ENCODE measurements around the gene ADAMTS10.

DNA sequence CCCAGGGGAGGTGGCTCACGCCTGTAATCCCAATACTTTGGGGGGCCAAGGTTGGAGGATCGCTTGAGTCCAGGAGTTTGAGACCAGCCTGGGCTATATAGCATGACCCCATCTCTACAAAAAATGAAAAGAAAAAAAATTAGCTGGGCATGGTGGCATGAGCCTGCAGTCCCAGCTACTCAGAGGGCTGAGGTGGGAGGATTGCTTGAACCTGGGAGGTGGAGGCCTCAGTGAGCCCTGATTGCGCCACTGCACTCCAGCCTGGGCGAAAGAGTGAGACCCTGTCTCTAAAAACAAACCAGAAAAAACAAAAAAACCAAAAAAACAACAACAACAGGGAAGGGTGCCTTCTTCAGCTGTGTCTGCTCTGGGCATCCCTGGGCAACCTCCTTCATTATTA, 32.8 kb downstream of the ADAMTS10 start:
- TF ChIP-seq, protein P1, sequence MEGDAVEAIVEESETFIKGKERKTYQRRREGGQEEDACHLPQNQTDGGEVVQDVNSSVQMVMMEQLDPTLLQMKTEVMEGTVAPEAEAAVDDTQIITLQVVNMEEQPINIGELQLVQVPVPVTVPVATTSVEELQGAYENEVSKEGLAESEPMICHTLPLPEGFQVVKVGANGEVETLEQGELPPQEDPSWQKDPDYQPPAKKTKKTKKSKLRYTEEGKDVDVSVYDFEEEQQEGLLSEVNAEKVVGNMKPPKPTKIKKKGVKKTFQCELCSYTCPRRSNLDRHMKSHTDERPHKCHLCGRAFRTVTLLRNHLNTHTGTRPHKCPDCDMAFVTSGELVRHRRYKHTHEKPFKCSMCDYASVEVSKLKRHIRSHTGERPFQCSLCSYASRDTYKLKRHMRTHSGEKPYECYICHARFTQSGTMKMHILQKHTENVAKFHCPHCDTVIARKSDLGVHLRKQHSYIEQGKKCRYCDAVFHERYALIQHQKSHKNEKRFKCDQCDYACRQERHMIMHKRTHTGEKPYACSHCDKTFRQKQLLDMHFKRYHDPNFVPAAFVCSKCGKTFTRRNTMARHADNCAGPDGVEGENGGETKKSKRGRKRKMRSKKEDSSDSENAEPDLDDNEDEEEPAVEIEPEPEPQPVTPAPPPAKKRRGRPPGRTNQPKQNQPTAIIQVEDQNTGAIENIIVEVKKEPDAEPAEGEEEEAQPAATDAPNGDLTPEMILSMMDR (IDR thresholded peaks at IDR 0.05): no peak
- no peak for TF ChIP-seq POLR2A (IDR thresholded peaks at IDR 0.05)
